ENCODE data around the gene WWC2.

Gene WWC2

GRCh38 chr4:183332447-183332846, 233.4 kb downstream of the WWC2 start:
- H2AFZ ChIP-seq (ENCODE audit: low read depth, low read length): no peak overlapping the region
- H3K79me2 ChIP-seq (ENCODE audit: insufficient read depth, low read length): no peaks in the 10 kb centered on the region
- no peaks in the 10 kb centered on the region for H3K27me3 ChIP-seq (ENCODE audit: insufficient read depth, low read length, poor library complexity)
- H3K4me3 ChIP-seq (ENCODE audit: low read depth in 1 of 2, low read length in 2 of 2): no peak overlapping the region
- H3K9ac ChIP-seq (ENCODE audit: low read depth, low read length): no peak overlapping the region
- no peak overlapping the region for H3K27ac ChIP-seq (ENCODE audit: low read length)
- no peaks in the 10 kb centered on the region for H3K4me1 ChIP-seq (ENCODE audit: insufficient read depth, low read length)
- no peaks in the 10 kb centered on the region for H4K20me1 ChIP-seq (ENCODE audit: insufficient read depth, low read length)
- TF ChIP-seq CTCF (IDR thresholded peaks at IDR 0.05; ENCODE audit: borderline replicate concordance, extremely low read depth, low read length, poor library complexity, severe bottlenecking): no peak
- TF ChIP-seq EZH2 (IDR thresholded peaks at IDR 0.05; ENCODE audit: borderline replicate concordance, low read depth, low read length, severe bottlenecking): no peak
- no peak overlapping the region for H3K4me2 ChIP-seq (ENCODE audit: insufficient read depth, low read length)
- H3K36me3 ChIP-seq (ENCODE audit: insufficient read depth, low read length): no peaks in the 10 kb centered on the region
- ATAC-seq (ENCODE audit: insufficient read depth, low read depth) (no peak), DNase-seq (no peak)
- H3K9me3 ChIP-seq (ENCODE audit: insufficient read depth, low read length, severe bottlenecking): no peaks in the 10 kb centered on the region

GRCh38 chr4:183333202-183333601, 234.1 kb downstream of the WWC2 start:
- Histone ChIP-seq H3K36me3 (ENCODE audit: insufficient read depth, low read length) (no peaks in the 10 kb centered on the region), H3K27ac (ENCODE audit: low read length) (no peak overlapping the region), H4K20me1 (ENCODE audit: insufficient read depth, low read length) (no peaks in the 10 kb centered on the region), H3K9ac (ENCODE audit: low read depth, low read length) (no peak overlapping the region), H3K79me2 (ENCODE audit: insufficient read depth, low read length) (no peaks in the 10 kb centered on the region), H3K4me2 (ENCODE audit: insufficient read depth, low read length) (no peak overlapping the region), H3K9me3 (ENCODE audit: insufficient read depth, low read length, severe bottlenecking) (no peaks in the 10 kb centered on the region), H3K27me3 (ENCODE audit: insufficient read depth, low read length, poor library complexity) (no peaks in the 10 kb centered on the region), H2AFZ (ENCODE audit: low read depth, low read length) (no peak overlapping the region), H3K4me1 (ENCODE audit: insufficient read depth, low read length) (no peaks in the 10 kb centered on the region), H3K4me3 (ENCODE audit: low read depth in 1 of 2, low read length in 2 of 2) (no peak overlapping the region)
- TF ChIP-seq CTCF (IDR thresholded peaks at IDR 0.05; ENCODE audit: borderline replicate concordance, extremely low read depth, low read length, poor library complexity, severe bottlenecking): no peak
- no peak for TF ChIP-seq EZH2 (IDR thresholded peaks at IDR 0.05; ENCODE audit: borderline replicate concordance, low read depth, low read length, severe bottlenecking)
- DNase-seq: no peak
- ATAC-seq (ENCODE audit: insufficient read depth, low read depth): no peak

- no peak overlapping the region for H3K9ac ChIP-seq (ENCODE audit: low read depth, low read length)
- no peak for DNase-seq
- no peak overlapping the region for H2AFZ ChIP-seq (ENCODE audit: low read depth, low read length)
- no peaks in the 10 kb centered on the region for H3K36me3 ChIP-seq (ENCODE audit: insufficient read depth, low read length)
- no peaks in the 10 kb centered on the region for H3K9me3 ChIP-seq (ENCODE audit: insufficient read depth, low read length, severe bottlenecking)
- ATAC-seq (ENCODE audit: insufficient read depth, low read depth): no peak
- H3K79me2 ChIP-seq (ENCODE audit: insufficient read depth, low read length): no peaks in the 10 kb centered on the region
- no peak overlapping the region for H3K4me2 ChIP-seq (ENCODE audit: insufficient read depth, low read length)
- H3K27ac ChIP-seq (ENCODE audit: low read length): no peak overlapping the region
- H3K27me3 ChIP-seq (ENCODE audit: insufficient read depth, low read length, poor library complexity): no peaks in the 10 kb centered on the region
- no peaks in the 10 kb centered on the region for H4K20me1 ChIP-seq (ENCODE audit: insufficient read depth, low read length)
- no peak for TF ChIP-seq EZH2 (IDR thresholded peaks at IDR 0.05; ENCODE audit: borderline replicate concordance, low read depth, low read length, severe bottlenecking)
- TF ChIP-seq CTCF (IDR thresholded peaks at IDR 0.05; ENCODE audit: borderline replicate concordance, extremely low read depth, low read length, poor library complexity, severe bottlenecking): no peak
- no peaks in the 10 kb centered on the region for H3K4me1 ChIP-seq (ENCODE audit: insufficient read depth, low read length)
- no peak overlapping the region for H3K4me3 ChIP-seq (ENCODE audit: low read depth in 1 of 2, low read length in 2 of 2)
Observed at GRCh38 chr4:183333983-183334382, 234.9 kb downstream of the WWC2 start.

GRCh38 chr4:183335369-183335940, 236.4 kb downstream of the WWC2 start:
- H2AFZ ChIP-seq (ENCODE audit: low read depth, low read length): no peak overlapping the region
- H3K4me1 ChIP-seq (ENCODE audit: insufficient read depth, low read length): no peaks in the 10 kb centered on the region
- no peak for DNase-seq
- no peak overlapping the region for H3K9ac ChIP-seq (ENCODE audit: low read depth, low read length)
- H3K27ac ChIP-seq (ENCODE audit: low read length): no peak overlapping the region
- no peaks in the 10 kb centered on the region for H3K9me3 ChIP-seq (ENCODE audit: insufficient read depth, low read length, severe bottlenecking)
- no peak for TF ChIP-seq CTCF (IDR thresholded peaks at IDR 0.05; ENCODE audit: borderline replicate concordance, extremely low read depth, low read length, poor library complexity, severe bottlenecking)
- no peak for TF ChIP-seq EZH2 (IDR thresholded peaks at IDR 0.05; ENCODE audit: borderline replicate concordance, low read depth, low read length, severe bottlenecking)
- no peak for ATAC-seq (ENCODE audit: insufficient read depth, low read depth)
- no peaks in the 10 kb centered on the region for H4K20me1 ChIP-seq (ENCODE audit: insufficient read depth, low read length)
- no peak overlapping the region for H3K4me2 ChIP-seq (ENCODE audit: insufficient read depth, low read length)
- no peaks in the 10 kb centered on the region for H3K79me2 ChIP-seq (ENCODE audit: insufficient read depth, low read length)
- H3K27me3 ChIP-seq (ENCODE audit: insufficient read depth, low read length, poor library complexity): no peaks in the 10 kb centered on the region
- H3K4me3 ChIP-seq (ENCODE audit: low read depth in 1 of 2, low read length in 2 of 2): no peak overlapping the region
- H3K36me3 ChIP-seq (ENCODE audit: insufficient read depth, low read length): no peaks in the 10 kb centered on the region
